Measurements from ENCODE around the gene TNS4. TPM values are rescaled to one million over a fixed set of nuclear protein-coding genes. Genes with fewer than 3 reads are reported as not detected.

Gene TNS4
- total RNA-seq: not detected in 2 replicates

GRCh38 chr17:40501499-40501911, at the start of gene TNS4:
Gene TNS4, minus strand, starts transcription at chr17:40501623. Its CDS starts 5,198 bp downstream, at chr17:40496425.

GRCh38 chr17:40443196-40443987, 58.0 kb downstream of the TNS4 start, which contains the start of gene IGFBP4:
Gene IGFBP4, plus strand, starts transcription at chr17:40443450. Its CDS starts 286 bp downstream, at chr17:40443736.

Other genes starting within 250 kb of the TNS4 start
- gene CDC6, start 213.7 kb downstream of the TNS4 start, total RNA-seq: 22.4 and 45.3 TPM in 2 replicates
- gene RARA, start 192.4 kb downstream of the TNS4 start, total RNA-seq: 7.8 and 8.5 TPM in 2 replicates
- 0.97 TPM in 1 of 2 replicates, not detected in the other for gene GJD3, start 136.9 kb downstream of the TNS4 start, total RNA-seq
- 77.6 and 118 TPM in 2 replicates for gene TOP2A, start 83.7 kb downstream of the TNS4 start, total RNA-seq
- gene IGFBP4, start 58.2 kb downstream of the TNS4 start, total RNA-seq: 122 and 144 TPM in 2 replicates
- not detected in 2 replicates for gene CCR7, start 63.8 kb upstream of the TNS4 start, total RNA-seq
- gene SMARCE1, start 146.2 kb upstream of the TNS4 start, total RNA-seq: 71.5 and 90.7 TPM in 2 replicates
- not detected in 2 replicates for gene KRT222, start 163.6 kb upstream of the TNS4 start, total RNA-seq
- gene KRT24, start 202.1 kb upstream of the TNS4 start, total RNA-seq: not detected in 2 replicates